A549 (cell line): ENCODE data around the gene ELF2. TPM values are rescaled to one million over a fixed set of nuclear protein-coding genes. Genes with fewer than 3 reads are reported as not detected.

ENCODE experiments used
- ATAC-seq, 2 experiments: fragments of 200-7000 bp in 1 of 2; fragments of >200 bp in 1 of 2; cut with Nextera tagmentation in 1 of 2; cut with Tn5 transposase in 1 of 2; 3 replicates each; pipeline versions ENCODE4 v1.8.0 to v1.9.1; 2018 to 2020; ENCODE audit warnings: mild to moderate bottlenecking in 1 of 2, moderate library complexity in 1 of 2
- CTCF ChIA-PET: fragments of 300-600 bp; sonication (Branson Sonifier 250); formaldehyde crosslinking; extraction: SDS; loops from one replicate; lab custom pipeline; 2021; ENCODE audit warnings: antibody characterized with exemption, inconsistent platforms; lab: Yijun Ruan, JAX
- POLR2A ChIA-PET: fragments of 350-600 bp; formaldehyde crosslinking; extraction: SDS; loops from one replicate; lab custom pipeline; 2021; ENCODE audit warnings: antibody characterized with exemption, inconsistent platforms; lab: Yijun Ruan, JAX
- DNase-seq, 2 experiments: peaks; one replicate each; pipeline versions ENCODE4 v3.0.0 to v3.0.0-alpha.2; 2011 to 2016; ENCODE audit warnings: low read depth in 1 of 2, low spot score in 1 of 2
- FAIRE-seq: peaks from 2 replicates; lab custom pipeline; 2011; peaks lifted over from hg19 to GRCh38; lab: Jason Lieb, UNC
- H3K27ac ChIP-seq, 2 experiments: fragments of >200 bp; sonication (Bioruptor Twin); formaldehyde crosslinking; 3 replicates each; pipeline ENCODE4 v1.5.1; 2016 to 2017
- H3K4me1 ChIP-seq: fragments of >200 bp; sonication (Bioruptor Twin); formaldehyde crosslinking; 3 replicates; pipeline ENCODE4 v1.6.1; 2016
- H3K4me2 ChIP-seq: fragments of >200 bp; sonication (Bioruptor Twin); formaldehyde crosslinking; 3 replicates; pipeline ENCODE4 v1.6.1; 2016
- H3K4me3 ChIP-seq: fragments of >200 bp; sonication (Bioruptor Twin); formaldehyde crosslinking; 3 replicates; pipeline ENCODE4 v1.5.1; 2016
- H3K9me3 ChIP-seq: fragments of >200 bp; sonication (Bioruptor Twin); formaldehyde crosslinking; 3 replicates; pipeline ENCODE4 v1.6.1; 2016
- BHLHE40 ChIP-seq: IDR thresholded peaks from 2 replicates; pipeline ENCODE4 v1.6.1; 2012; ENCODE audit warnings: low read depth, low read length, inconsistent platforms
- CBX2 ChIP-seq: fragments of 200-600 bp; sonication (generic); IDR thresholded peaks from 2 replicates; pipeline ENCODE4 v1.6.1; 2016; ENCODE audit warnings: low read depth, mild to moderate bottlenecking, borderline replicate concordance
- CTCF ChIP-seq: fragments of >200 bp; sonication (Bioruptor Twin); formaldehyde crosslinking; IDR thresholded peaks from 3 replicates; pipeline ENCODE4 v1.5.1; 2016
- EHF ChIP-seq: fragments of 250-450 bp; sonication (Bioruptor Pico); IDR thresholded peaks from 2 replicates; pipeline ENCODE4 v1.5.0; 2020; ENCODE audit warnings: mild to moderate bottlenecking
- EHMT2 ChIP-seq: fragments of 200-600 bp; sonication (generic); IDR thresholded peaks from 2 replicates; pipeline ENCODE4 v1.6.1; 2016; ENCODE audit warnings: antibody characterized with exemption, low read depth, mild to moderate bottlenecking, moderate library complexity
- HDAC2 ChIP-seq: fragments of 200-600 bp; sonication (generic); IDR thresholded peaks from 2 replicates; pipeline ENCODE4 v1.6.1; 2016
- HES2 ChIP-seq: fragments of >200 bp; sonication (Bioruptor Twin); formaldehyde crosslinking; IDR thresholded peaks from 2 replicates; pipeline ENCODE4 v1.6.1; 2016
- HOXB13 ChIP-seq: fragments of 250-450 bp; sonication (Bioruptor Pico); IDR thresholded peaks from 2 replicates; pipeline ENCODE4 v1.5.0; 2020; ENCODE audit warnings: low read depth, mild to moderate bottlenecking, moderate library complexity
- HOXB5 ChIP-seq: fragments of 250-450 bp; sonication (Bioruptor Pico); IDR thresholded peaks from 2 replicates; pipeline ENCODE4 v1.5.0; 2020; ENCODE audit warnings: mild to moderate bottlenecking, moderate library complexity
- JUNB ChIP-seq: fragments of >200 bp; sonication (Bioruptor Twin); formaldehyde crosslinking; IDR thresholded peaks from 2 replicates; pipeline ENCODE4 v1.6.1; 2016
- MAZ ChIP-seq: fragments of 150-350 bp; IDR thresholded peaks from 2 replicates; pipeline ENCODE4 v1.6.1; 2014; ENCODE audit warnings: antibody characterized with exemption, low read depth, low read length, borderline replicate concordance
- MYC ChIP-seq: IDR thresholded peaks from 2 replicates; pipeline ENCODE4 v1.6.1; 2012; ENCODE audit warnings: mild to moderate bottlenecking, inconsistent platforms, low read length, improper control_type of control experiment, borderline replicate concordance
- NFE2L2 ChIP-seq: fragments of 150-350 bp; conservative IDR thresholded peaks from 2 replicates; pipeline ENCODE4 v1.6.1; 2014; ENCODE audit warnings: low read length
- POLR2A ChIP-seq: IDR thresholded peaks from 2 replicates; pipeline ENCODE4 v1.6.1; 2012; ENCODE audit warnings: mild to moderate bottlenecking, low read length
- POLR2AphosphoS2 ChIP-seq: conservative IDR thresholded peaks from 2 replicates; pipeline ENCODE4 v1.6.1; 2012; ENCODE audit warnings: low read length, improper control_type of control experiment, inconsistent platforms
- RAD21 ChIP-seq, 2 experiments: fragments of >200 bp in 1 of 2; sonication (Bioruptor Twin) in 1 of 2; formaldehyde crosslinking in 1 of 2; IDR thresholded peaks in 1 of 2; conservative IDR thresholded peaks in 1 of 2; 2 replicates in 1 of 2; 3 replicates in 1 of 2; pipeline ENCODE4 v1.6.1; 2012 to 2018; ENCODE audit warnings: inconsistent platforms in 1 of 2
- RFX5 ChIP-seq: fragments of 450-650 bp; IDR thresholded peaks from 2 replicates; pipeline ENCODE4 v1.7.1; 2014; ENCODE audit warnings: antibody characterized with exemption, mild to moderate bottlenecking, moderate library complexity
- RNF2 ChIP-seq: fragments of 200-600 bp; sonication (generic); IDR thresholded peaks from 2 replicates; pipeline ENCODE4 v1.6.1; 2016; ENCODE audit warnings: low read depth, mild to moderate bottlenecking, antibody characterized with exemption, moderate library complexity, borderline replicate concordance
- SMC3 ChIP-seq: fragments of >200 bp; sonication (Bioruptor Twin); formaldehyde crosslinking; IDR thresholded peaks from 3 replicates; pipeline ENCODE4 v1.6.1; 2018; ENCODE audit warnings: inconsistent platforms
- TFCP2L1 ChIP-seq: fragments of 250-450 bp; sonication (Bioruptor Pico); IDR thresholded peaks from 2 replicates; pipeline ENCODE4 v1.5.0; 2021; ENCODE audit warnings: mild to moderate bottlenecking
- USF2 ChIP-seq: fragments of 450-650 bp; IDR thresholded peaks from 2 replicates; pipeline ENCODE4 v1.6.1; 2014; ENCODE audit warnings: antibody characterized with exemption
- WGBS: methylation state at CpG from one replicate; pipeline ENCODE4 v1.1.6; 2017; ENCODE audit errors: missing lambda C conversion rate; 5-methylcytosine and 5-hydroxymethylcytosine counted together
- polyA minus RNA-seq: library from RNA; depleted of rRNA, polyadenylated mRNA; stranded (reverse); fragments of >200 nt; gene quantifications from 2 replicates; pipeline ENCODE4 v1.2.3, GENCODE V29; 2011; rRNA and poly(A)+ RNA removed
- polyA plus RNA-seq, 4 experiments: library from polyadenylated mRNA; depleted of rRNA in 3 of 4; stranded (reverse); fragments of >200 nt; fragmentation: RNase III in 1 of 4; extraction: RNeasy Plus Mini Kit Qiagen cat#74134 plus additional on column Dnase treatment in 1 of 4; gene quantifications; 2 replicates in 3 of 4; 3 replicates in 1 of 4; pipeline ENCODE4 v1.2.3, GENCODE V29; 2011 to 2017
- TF ChIP-seq, protein P1 (sequence below): IDR thresholded peaks from 2 replicates; pipeline ENCODE4 v1.6.1; 2012; ENCODE audit warnings: low read depth, borderline replicate concordance

Gene ELF2
- 24.3 and 27.3 TPM in 2 replicates for polyA plus RNA-seq (2011; rRNA removed)
- 8.7 and 9.6 TPM in 2 replicates for polyA plus RNA-seq (2012; cell fraction: cytosol; rRNA removed)
- polyA plus RNA-seq (2012; cell fraction: nucleus; rRNA removed) = 9.5 and 9.6 TPM in 2 replicates
- 12.4 to 12.7 TPM (median 12.6 TPM) in 3 replicates for polyA plus RNA-seq (2017; fragmentation: RNase III; extraction: RNeasy Plus Mini Kit Qiagen cat#74134 plus additional on column Dnase treatment)
- 33.1 and 33.8 TPM in 2 replicates for polyA minus RNA-seq

DNA sequence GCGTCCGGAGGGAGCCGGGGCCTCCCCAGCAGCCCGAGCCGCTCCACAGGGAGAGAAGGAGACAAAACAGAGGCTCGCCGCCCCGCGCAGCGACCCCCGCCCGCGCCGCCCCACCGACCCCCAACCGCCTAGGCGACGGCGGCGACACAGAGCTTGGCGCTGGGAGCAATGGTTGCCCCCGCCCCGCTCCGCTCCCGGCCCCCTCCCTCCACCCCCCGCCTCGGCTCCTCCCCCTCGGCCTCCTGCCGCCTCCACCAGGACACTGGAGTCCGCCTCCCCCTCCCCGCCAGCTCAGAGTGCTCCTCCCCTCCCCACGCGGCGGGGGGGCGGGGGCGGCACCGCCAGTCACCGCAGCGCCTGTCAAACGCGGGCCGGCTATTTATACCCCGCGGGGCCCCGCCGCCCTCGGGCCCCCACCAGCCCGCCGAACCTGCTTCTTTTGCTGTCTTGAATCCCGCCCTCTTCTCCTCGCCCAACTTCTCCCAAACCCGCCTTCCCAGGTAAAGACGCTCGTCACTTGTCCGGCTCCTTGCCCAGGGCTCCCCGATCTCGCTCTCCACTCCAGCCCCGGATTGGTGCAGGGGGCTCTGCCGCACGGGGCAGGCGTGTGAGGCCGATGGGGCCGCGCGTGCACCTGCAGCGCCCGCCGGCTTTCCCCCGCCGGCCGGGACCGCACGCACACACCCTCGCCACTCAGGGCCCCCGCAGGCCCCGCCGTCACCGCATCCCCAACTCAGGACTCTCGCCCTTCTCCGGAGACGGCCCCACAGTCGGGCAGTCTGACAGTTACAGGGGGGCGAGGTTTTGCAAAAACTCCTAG is at the start of gene ELF2:
ELF2 (minus strand) TSS at position 170 of the 820 bp plus-strand sequence. CDS start 39,517 bp downstream, outside the sequence.
- H3K4me2 ChIP-seq = peak within 1 kb of the TSS; percentile 87
- peak; percentile 59 to 87 for DNase-seq
- H3K4me3 ChIP-seq = peak within 1 kb of the TSS; percentile 92
- peaks cover 20% of the 10 kb centered on the region; the same call in 2 of the 3 replicates for H3K4me1 ChIP-seq
- no peaks in the 10 kb centered on the region for H3K9me3 ChIP-seq
- CTCF ChIA-PET = interaction anchor here (1.4 to 1.8 kb wide), 3 partner anchors 9 to 47 kb away, joined by 3 to 10 read pairs (median 4); no protein-coding TSS in a partner anchor
- peak; percentile 56 to 74 for ATAC-seq
- POLR2A ChIA-PET = interaction anchor here (0.5 to 3.2 kb wide), 15 partner anchors 8 to 423 kb away, joined by 3 to 27 read pairs (median 3); partner anchors contain the start of genes NAA15 and NDUFC1
- WGBS = 0% methylated on average over 9 of the region's 83 CpGs
- peak within 1 kb of the TSS; percentile 85 to 100 for H3K27ac ChIP-seq
- no peak for FAIRE-seq
- no peak for TF ChIP-seq HOXB5 (CRISPR knock-in tag)
- TF ChIP-seq, all 56 proteins: peak for 0

GRCh38 chr4:139223682-139224317 is 46.8 kb upstream of the ELF2 start:
- Histone ChIP-seq H3K4me1 (no peaks in the 10 kb centered on the region), H3K4me3 (no peak overlapping the region), H3K9me3 (no peaks in the 10 kb centered on the region), H3K4me2 (no peak overlapping the region)
- POLR2A ChIA-PET = interaction anchor here (0.7 kb wide), 1 partner anchor 212 kb away, joined by 13 read pairs; no protein-coding TSS in a partner anchor
- ATAC-seq (no peak), DNase-seq (no peak)
- TF ChIP-seq EHMT2 (no peak), NFE2L2 (no peak), RFX5 (no peak), CTCF (no peak), USF2 (no peak), RNF2 (no peak)
- TF ChIP-seq, all 56 proteins: peak for 0
- CTCF ChIA-PET = interaction anchor here (0.9 to 1.3 kb wide), 4 partner anchors 8 to 72 kb away, joined by 3 to 4 read pairs (median 4); partner anchors contain the start of gene ELF2
- FAIRE-seq = no peak
- 75% methylated on average over 2 of the region's 2 CpGs for WGBS
- H3K27ac ChIP-seq = no peak overlapping the region

DNA sequence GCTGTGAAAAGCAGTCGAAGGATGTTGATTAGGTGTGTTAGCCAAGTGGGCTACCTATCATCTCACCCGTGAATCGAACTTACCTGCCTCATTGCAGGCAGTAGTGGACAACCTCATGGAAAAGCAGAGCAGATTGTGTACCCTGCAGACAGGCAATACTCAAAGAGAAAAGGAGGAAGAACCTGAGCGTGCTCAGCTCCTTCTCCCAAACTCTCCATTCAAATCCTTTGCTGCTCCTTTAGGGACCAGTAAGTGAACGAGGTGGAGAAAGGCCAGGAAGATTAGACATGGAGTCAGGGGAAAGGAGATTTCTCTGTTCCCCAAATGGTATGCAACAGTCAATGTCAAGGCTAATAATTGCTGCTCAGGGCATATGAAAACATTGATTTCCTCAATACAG is 45.2 kb upstream of the ELF2 start:
- no peak overlapping the region for H3K4me3 ChIP-seq
- ChIA-PET CTCF (no interaction called here), POLR2A (no interaction called here)
- H3K27ac ChIP-seq = no peak overlapping the region
- WGBS = 77% methylated on average over 5 of the region's 5 CpGs
- H3K4me2 ChIP-seq = no peak overlapping the region
- TF ChIP-seq HOXB13 (CRISPR knock-in tag) (no peak), TFCP2L1 (no peak), SMC3 (no peak)
- H3K9me3 ChIP-seq = no peaks in the 10 kb centered on the region
- H3K4me1 ChIP-seq = no peaks in the 10 kb centered on the region
- no peak for DNase-seq
- no peak for FAIRE-seq
- no peak for ATAC-seq

- H3K4me3 ChIP-seq = no peak overlapping the region
- no peaks in the 10 kb centered on the region for H3K4me1 ChIP-seq
- H3K27ac ChIP-seq = no peak overlapping the region
- ATAC-seq = no peak
- CTCF ChIA-PET = no interaction called here
- WGBS = 67% methylated on average over 5 of the region's 5 CpGs
- TF ChIP-seq CBX2 = no peak
- TF ChIP-seq MAZ = no peak
- TF ChIP-seq HES2 = no peak
- no peak for TF ChIP-seq JUNB
- TF ChIP-seq HOXB5 (CRISPR knock-in tag) = no peak
- TF ChIP-seq MYC = no peak
- TF ChIP-seq POLR2AphosphoS2 = no peak
- no peak for TF ChIP-seq HDAC2
- no peak for TF ChIP-seq EHF (CRISPR knock-in tag)
- no peak for TF ChIP-seq POLR2A
- no peak for TF ChIP-seq RAD21 (conservative IDR thresholded peaks at IDR 0.05 in 1 of 2, IDR thresholded peaks at IDR 0.05 in 1 of 2)
- no peak for TF ChIP-seq BHLHE40
- TF ChIP-seq, protein P1, sequence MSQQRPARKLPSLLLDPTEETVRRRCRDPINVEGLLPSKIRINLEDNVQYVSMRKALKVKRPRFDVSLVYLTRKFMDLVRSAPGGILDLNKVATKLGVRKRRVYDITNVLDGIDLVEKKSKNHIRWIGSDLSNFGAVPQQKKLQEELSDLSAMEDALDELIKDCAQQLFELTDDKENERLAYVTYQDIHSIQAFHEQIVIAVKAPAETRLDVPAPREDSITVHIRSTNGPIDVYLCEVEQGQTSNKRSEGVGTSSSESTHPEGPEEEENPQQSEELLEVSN = no peak
- no peak for FAIRE-seq
- H3K9me3 ChIP-seq = no peaks in the 10 kb centered on the region
- POLR2A ChIA-PET = no interaction called here
- DNase-seq = no peak
- H3K4me2 ChIP-seq = no peak overlapping the region
These were observed 44.7 kb upstream of the ELF2 start for GRCh38 chr4:139221687-139222086.
